Measurements from ENCODE around the gene NIN. TPM values are rescaled to one million over a fixed set of nuclear protein-coding genes. Genes with fewer than 3 reads are reported as not detected.

NIN gene
- total RNA-seq, 4 donors from 2014 or later = 23.7 to 51.2 (median 29.5) TPM

DNA sequence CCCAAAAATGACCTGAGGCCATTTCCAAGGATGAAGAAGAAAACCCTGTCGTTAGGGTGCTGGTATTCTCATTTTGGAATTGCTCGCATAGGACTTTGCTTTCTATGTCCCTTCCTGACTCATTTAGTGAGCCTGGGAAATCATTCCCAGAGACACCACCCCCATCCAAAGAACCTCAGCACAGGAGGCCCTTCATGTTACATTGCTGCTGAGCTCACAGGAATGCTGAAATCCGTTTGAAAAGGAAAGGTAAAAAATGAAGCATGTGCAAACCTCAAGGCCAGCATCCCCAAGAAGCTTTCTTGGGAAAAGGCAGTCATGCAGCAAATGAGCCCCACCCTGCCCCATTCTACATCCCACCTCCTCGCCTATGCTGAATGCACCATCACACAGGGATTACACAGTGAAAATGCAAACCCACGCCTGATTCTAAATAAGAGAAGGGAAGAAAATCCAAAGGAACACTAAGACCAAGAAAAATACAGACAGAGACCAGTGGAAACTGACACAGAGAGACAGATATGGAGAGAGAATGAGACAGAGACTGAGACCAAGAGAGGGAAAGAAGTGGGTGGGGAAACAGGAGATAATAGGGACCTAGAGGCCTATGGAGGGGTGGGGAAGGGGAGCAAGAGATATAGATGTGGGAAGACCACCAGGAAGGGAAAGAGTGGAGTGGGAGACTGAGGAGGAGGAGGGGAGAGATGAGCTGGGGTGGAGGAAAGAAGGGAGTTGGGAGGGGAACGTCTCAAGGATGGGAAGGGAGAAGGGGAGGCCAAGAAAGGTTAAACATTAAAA is 33.5 kb downstream of the NIN start:
- no peak for TF ChIP-seq CTCF (IDR thresholded peaks at IDR 0.05)
- DNase-seq (ENCODE audit: low spot score) (no peak), ATAC-seq (ENCODE audit: low FRiP score) (no peak)

DNA sequence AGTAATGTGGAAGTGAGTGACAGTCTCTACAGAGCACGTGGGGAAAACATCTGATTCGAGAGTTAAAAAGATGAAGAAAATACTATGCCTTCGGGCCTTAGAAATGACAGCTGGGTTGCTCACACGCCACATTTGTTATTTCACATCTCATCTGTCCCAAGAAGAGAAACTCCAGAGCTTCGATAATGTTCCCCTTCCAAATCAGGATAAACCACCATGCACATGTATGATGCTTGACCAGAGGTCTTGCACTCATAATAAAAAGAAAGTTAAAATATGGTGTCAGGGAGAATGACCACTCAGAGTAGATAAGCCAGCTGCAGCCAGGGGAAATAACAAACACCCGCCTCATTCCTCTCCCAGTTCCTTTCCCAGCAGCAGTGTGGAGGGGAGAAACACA is 34.6 kb downstream of the NIN start:
- ATAC-seq (ENCODE audit: low FRiP score) (no peak), DNase-seq (ENCODE audit: low spot score) (no peak)
- no peak for TF ChIP-seq CTCF (IDR thresholded peaks at IDR 0.05)

- no peak for TF ChIP-seq CTCF (IDR thresholded peaks at IDR 0.05)
- DNase-seq (ENCODE audit: low spot score) = no peak
- ATAC-seq (ENCODE audit: low FRiP score) = no peak
Observed at GRCh38 chr14:50795909-50796308, 35.1 kb downstream of the NIN start.

GRCh38 chr14:50795142-50795541 is 35.8 kb downstream of the NIN start:
- no peak for TF ChIP-seq CTCF (IDR thresholded peaks at IDR 0.05)
- DNase-seq (ENCODE audit: low spot score) (no peak), ATAC-seq (ENCODE audit: low FRiP score) (no peak)

DNA sequence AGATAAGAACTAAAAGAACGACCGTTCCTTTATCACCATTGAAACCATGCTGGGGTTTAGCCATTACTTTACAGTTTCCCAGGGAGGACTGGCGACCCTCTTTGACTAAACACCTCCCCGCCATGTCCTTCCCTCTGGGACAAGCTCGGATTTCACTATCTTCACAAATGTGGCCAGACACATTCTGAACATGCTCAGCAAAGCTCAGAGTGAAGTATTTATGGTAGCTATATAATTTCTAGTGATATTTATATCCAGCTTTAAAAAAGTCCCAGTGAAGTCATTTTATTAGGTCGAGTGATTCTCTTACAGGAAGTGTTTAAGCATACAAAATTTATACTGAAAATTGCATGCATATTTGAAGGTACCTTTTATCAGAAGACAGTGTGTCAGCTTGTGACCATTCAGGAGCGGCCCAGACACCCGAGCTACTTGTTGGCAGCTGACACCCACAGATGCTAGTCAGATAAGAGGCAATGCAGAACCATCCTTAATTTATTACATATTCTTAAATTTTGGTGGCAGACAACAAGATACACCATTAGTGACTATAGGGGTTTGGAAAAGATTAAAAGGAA is 36.8 kb downstream of the NIN start:
- ATAC-seq (ENCODE audit: low FRiP score) = no peak
- no peak for TF ChIP-seq CTCF (IDR thresholded peaks at IDR 0.05)
- DNase-seq (ENCODE audit: low spot score) = no peak

DNA sequence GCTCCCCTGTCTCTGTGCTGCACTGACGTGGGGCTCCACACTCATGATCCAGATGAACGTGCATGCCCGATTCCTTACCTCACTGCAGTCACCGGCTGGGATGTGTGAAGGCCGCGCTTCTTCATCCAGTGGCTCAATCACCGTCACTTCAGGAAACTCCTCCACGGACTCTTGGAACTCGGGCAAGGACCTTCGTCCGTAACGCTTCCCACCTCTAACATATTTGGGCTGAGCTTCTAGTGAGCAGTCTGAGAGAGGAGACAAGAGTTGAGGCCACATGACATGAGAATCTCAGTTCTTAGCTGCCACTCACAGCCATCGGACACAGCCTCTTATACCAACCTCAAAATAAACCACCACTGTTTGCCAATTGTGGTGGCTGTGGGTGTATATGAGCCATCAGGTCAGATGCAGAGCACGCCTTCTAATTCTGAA is 38.3 kb downstream of the NIN start:
- ATAC-seq (ENCODE audit: low FRiP score) (no peak), DNase-seq (ENCODE audit: low spot score) (no peak)
- no peak for TF ChIP-seq CTCF (IDR thresholded peaks at IDR 0.05)

DNA sequence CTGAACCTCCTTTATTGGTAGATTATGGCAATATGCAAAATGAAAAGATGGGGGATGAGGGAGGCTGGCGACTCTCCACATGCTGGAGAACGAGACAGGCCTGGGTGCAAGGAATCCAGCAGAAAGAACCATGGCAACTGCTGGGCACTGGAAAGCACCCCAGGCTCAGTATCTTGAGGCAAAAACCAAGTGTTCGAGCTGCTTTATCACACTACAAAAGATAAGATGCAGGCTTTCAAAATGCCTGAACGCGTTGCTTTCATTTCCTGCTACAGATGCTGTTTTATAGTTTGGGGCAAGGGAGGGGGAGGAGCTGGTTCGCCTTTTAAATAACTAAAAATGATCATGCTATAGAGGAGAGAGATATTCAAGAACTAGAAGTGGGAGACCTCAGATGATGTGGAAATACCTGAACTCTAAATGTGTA is 38.9 kb downstream of the NIN start:
- ATAC-seq (ENCODE audit: low FRiP score) (no peak), DNase-seq (ENCODE audit: low spot score) (no peak)
- TF ChIP-seq CTCF (IDR thresholded peaks at IDR 0.05) = no peak

All from omental fat pad (tissue), 4 donors.